Mononuclear cell (primary cell): ENCODE data around the gene IL37. TPM values are rescaled to one million over a fixed set of nuclear protein-coding genes. Genes with fewer than 3 reads are reported as not detected.

Experiments
- H3K27me3 ChIP-seq: 2 replicates; pipeline ENCODE4 v1.6.0; 2011; ENCODE audit warnings: low read length, control low read depth; ENCODE audit not compliant: insufficient read depth
- H3K4me1 ChIP-seq: 2 replicates; pipeline ENCODE4 v1.5.1; 2011; ENCODE audit warnings: mild to moderate bottlenecking, low read length, control low read depth; ENCODE audit not compliant: insufficient read depth
- H3K4me3 ChIP-seq: 2 replicates; pipeline ENCODE4 v1.5.1; 2011; ENCODE audit warnings: mild to moderate bottlenecking, low read length, moderate library complexity
- H3K9me3 ChIP-seq: 2 replicates; pipeline ENCODE4 v1.5.1; 2011; ENCODE audit warnings: low read depth, mild to moderate bottlenecking, control low read depth, low read length
- total RNA-seq: library from RNA; depleted of rRNA; stranded (reverse); fragments of >200 nt; gene quantifications from one replicate; pipeline ENCODE4 v1.2.3, GENCODE V29; 2012

The IL37 gene
- total RNA-seq = not detected

- Histone ChIP-seq H3K4me3 (no peak within 1 kb of the TSS), H3K9me3 (no peaks in the 10 kb centered on the region), H3K27me3 (no peaks in the 10 kb centered on the region), H3K4me1 (no peaks in the 10 kb centered on the region)
Measured at GRCh38 chr2:112910865-112911264, at the start of gene IL37. IL37 (plus strand) TSS chr2:112911165; CDS start chr2:112913013, 1,848 bp downstream.

- Histone ChIP-seq H3K4me1 (peaks cover 3% of the 10 kb centered on the region), H3K9me3 (peaks cover 10% of the 10 kb centered on the region), H3K4me3 (no peak overlapping the region), H3K27me3 (no peaks in the 10 kb centered on the region)
Measured at GRCh38 chr2:112864072-112864471, 46.9 kb upstream of the IL37 start.

DNA sequence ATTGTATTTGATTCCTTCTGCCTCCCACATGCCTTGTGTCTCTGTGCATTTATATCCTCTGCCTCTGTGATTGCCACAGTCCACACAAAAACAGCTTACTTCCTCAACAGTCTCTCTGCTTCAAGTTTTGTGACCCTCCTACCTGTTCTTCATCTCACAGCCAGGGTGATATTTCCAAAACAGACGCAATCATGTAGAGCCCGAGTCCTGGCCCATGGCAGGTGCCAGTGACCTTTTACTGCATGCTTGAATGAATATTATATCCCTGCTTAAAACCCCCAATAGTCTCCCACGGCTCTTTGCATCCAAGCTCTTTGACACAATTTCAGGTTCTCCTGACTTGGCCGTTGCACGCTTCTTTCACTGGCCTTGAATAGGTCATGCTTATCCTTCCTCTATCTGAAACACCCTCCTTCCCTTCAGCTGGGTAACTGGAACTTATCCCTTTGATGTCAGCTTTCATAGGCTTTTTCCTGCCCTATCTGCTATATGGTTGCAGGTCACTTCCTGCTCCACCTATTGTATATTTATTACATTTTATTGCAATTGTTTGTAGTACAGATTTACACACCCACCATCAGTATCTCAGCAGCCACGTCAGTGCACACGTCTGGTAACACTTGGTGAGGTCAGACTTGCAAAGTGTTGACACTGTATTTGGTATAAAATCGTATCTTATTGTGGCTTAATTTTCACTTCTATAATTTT lies 44.7 kb upstream of the IL37 start:
- Histone ChIP-seq H3K9me3 (no peaks in the 10 kb centered on the region), H3K4me1 (peaks cover 25% of the 10 kb centered on the region), H3K27me3 (peaks cover 2% of the 10 kb centered on the region), H3K4me3 (no peak overlapping the region)

GRCh38 chr2:112867701-112868631 lies 43.0 kb upstream of the IL37 start:
- Histone ChIP-seq H3K9me3 (no peaks in the 10 kb centered on the region), H3K4me1 (peaks cover 28% of the 10 kb centered on the region), H3K4me3 (no peak overlapping the region), H3K27me3 (peaks cover 2% of the 10 kb centered on the region)

- peaks cover 28% of the 10 kb centered on the region for H3K4me1 ChIP-seq
- no peak overlapping the region for H3K4me3 ChIP-seq
- H3K27me3 ChIP-seq = peaks cover 2% of the 10 kb centered on the region
- H3K9me3 ChIP-seq = no peaks in the 10 kb centered on the region
Measured at GRCh38 chr2:112869258-112869842, 41.6 kb upstream of the IL37 start.

DNA sequence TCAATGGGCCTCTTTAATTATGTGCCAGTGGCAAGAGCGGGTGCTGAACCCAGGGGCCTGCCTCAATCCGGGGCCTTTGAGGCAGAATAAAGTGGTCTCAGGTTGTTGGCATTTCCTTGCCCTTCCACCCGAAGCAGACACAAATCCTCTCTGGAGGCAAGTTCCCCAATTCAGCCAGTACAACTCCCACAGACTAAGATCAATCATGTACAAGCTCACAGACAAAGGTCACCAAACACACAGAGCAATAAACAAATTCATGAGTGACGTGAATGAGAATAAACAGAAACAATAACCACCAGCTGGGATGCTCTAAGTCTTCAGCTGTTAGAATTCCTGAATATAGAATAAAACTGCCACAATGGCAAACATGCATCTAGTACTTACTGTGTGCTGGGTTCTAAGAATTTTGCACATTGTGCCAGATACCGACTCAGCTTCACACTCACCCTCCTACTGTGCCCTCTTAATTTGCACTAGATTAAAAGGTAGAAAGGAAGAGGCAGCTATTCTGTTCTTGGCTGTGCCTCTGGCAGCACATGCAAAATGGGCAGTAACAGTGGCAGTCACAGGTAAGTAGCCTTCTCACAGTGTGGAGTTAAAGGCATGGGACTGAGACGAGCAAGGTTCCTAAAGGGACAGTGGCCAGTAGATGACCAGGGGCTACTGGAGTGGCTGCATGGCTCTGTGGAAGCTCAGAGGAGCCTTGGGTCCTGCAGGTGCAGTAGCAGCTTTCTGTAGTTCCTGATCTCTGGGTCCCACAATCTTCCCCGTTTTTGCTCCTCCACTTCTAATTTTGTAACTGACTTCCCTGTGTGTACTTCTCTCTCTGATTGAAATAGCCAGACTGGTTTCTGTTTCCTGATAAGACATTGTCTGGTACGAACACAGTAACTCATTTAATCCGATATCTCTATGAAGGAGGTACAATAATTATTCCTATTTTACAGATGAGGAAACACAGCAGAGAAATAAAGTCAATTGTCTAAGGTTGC lies 39.8 kb upstream of the IL37 start:
- H3K27me3 ChIP-seq = peaks cover 2% of the 10 kb centered on the region
- H3K4me1 ChIP-seq = peaks cover 28% of the 10 kb centered on the region
- H3K9me3 ChIP-seq = no peaks in the 10 kb centered on the region

DNA sequence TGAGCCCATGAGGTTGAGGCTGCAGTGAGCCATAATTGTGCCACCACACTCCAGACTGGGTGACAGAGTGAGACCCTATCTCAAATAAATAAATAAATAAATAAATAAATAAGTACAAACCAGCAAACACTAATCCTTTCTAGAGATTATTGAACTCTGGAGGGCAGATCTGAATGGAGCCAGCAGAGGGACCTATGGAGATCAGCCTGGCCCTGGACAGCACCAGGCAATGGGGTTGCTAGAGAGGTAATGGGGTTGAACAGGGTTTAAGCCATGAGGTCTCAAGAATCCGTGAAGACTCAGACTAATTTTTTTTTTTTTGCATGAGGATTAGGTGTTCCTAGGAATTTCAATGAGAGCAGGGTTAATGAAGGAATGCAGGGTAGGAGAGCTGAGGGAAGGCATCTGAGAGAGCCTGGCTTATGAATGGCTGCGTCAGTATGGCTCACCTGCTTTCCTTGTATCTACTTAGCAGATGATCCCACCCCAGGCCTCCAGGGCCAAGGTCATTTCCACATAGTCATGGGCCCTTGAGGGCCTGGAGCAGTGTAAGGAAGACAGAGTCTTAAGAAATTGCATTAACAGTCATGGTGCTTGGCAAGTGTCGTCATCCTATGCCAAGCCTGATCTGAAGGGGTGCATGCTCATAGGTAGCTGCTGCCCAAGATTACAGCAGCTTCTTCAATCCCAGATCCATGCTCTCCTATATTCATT lies 34.6 kb upstream of the IL37 start:
- Histone ChIP-seq H3K4me1 (peaks cover 18% of the 10 kb centered on the region), H3K4me3 (no peak overlapping the region), H3K9me3 (no peaks in the 10 kb centered on the region), H3K27me3 (no peaks in the 10 kb centered on the region)

More for the DNA sequence above, 39.8 kb upstream of the IL37 start:
- H3K4me3 ChIP-seq = no peak overlapping the region

GRCh38 chr2:112876971-112877361 lies 34.0 kb upstream of the IL37 start:
- Histone ChIP-seq H3K9me3 (no peaks in the 10 kb centered on the region), H3K4me3 (no peak overlapping the region), H3K4me1 (peaks cover 23% of the 10 kb centered on the region), H3K27me3 (no peaks in the 10 kb centered on the region)

DNA sequence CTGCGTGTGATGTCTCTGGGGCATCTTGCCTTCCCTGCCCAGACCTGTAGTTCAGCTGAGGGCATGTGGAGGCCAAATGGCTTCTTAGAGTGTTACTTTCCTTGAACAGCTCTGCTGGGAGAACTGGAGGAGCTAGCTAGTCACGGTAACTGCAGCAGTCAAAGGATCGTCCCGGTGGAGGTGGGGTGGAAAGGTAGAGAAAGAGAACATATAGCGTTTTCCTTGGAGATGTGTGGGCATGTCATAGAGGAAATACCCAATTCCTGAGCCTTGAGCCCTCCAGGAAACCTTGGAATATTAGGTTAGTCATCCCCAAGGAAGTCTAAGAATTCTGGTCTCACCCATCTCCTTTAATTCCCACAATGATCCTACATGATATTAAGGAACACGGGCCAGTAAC lies 33.5 kb upstream of the IL37 start:
- peaks cover 25% of the 10 kb centered on the region for H3K4me1 ChIP-seq
- H3K4me3 ChIP-seq = no peak overlapping the region

GRCh38 chr2:112879491-112880041 lies 31.4 kb upstream of the IL37 start:
- no peaks in the 10 kb centered on the region for H3K27me3 ChIP-seq
- no peaks in the 10 kb centered on the region for H3K9me3 ChIP-seq
- H3K4me3 ChIP-seq = no peak overlapping the region
- peaks cover 26% of the 10 kb centered on the region for H3K4me1 ChIP-seq

More for the DNA sequence above, 33.5 kb upstream of the IL37 start:
- Histone ChIP-seq H3K9me3 (no peaks in the 10 kb centered on the region), H3K27me3 (no peaks in the 10 kb centered on the region)

DNA sequence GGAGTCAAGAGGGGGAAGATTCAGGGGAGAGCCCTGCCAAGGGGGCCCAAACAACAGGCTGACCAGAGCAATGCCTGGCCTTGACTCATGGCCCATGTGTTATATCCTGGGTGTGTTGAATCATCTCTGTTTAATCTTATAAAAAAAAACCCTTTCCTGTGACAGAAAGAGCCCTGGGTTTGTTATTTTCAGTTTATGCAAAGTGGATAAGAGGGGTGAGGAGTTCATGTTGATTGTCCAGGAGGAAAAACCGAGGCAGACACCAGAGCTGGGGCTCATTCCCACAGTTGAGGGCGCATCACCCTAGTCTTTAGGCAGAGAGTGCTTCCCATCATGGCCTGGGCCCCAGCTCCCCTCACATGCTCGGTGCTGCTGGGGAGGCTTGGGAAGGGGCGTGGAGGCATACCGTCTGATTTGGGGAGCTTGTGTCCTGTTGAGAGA lies 30.9 kb upstream of the IL37 start:
- Histone ChIP-seq H3K9me3 (no peaks in the 10 kb centered on the region), H3K27me3 (no peaks in the 10 kb centered on the region), H3K4me3 (no peak overlapping the region), H3K4me1 (peaks cover 31% of the 10 kb centered on the region)

DNA sequence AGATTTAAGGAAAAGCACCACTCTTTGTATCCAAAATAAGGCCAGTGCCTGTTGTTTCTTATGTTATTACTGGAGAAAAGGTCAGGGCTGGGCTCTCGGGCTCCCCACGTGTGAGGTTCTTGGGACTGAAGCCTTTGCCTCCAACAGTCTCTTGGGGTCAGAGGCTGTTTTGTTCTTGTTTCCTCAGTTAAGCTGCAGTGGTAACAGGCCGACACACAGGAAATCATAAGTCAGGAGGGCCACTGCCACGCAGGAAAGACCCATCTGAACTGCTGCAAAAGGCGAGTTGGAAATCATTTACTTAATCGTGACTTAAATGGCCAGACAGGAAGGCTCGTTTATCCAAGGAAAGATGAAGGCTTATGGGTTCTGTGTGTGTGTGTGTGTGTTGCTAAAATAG lies 30.3 kb upstream of the IL37 start:
- Histone ChIP-seq H3K4me1 (peaks cover 31% of the 10 kb centered on the region), H3K4me3 (no peak overlapping the region), H3K9me3 (no peaks in the 10 kb centered on the region), H3K27me3 (no peaks in the 10 kb centered on the region)

- Histone ChIP-seq H3K4me1 (peaks cover 31% of the 10 kb centered on the region), H3K9me3 (no peaks in the 10 kb centered on the region), H3K4me3 (no peak overlapping the region), H3K27me3 (no peaks in the 10 kb centered on the region)
Measured at GRCh38 chr2:112881217-112881985, 29.6 kb upstream of the IL37 start.
